Islet precursor cell (in vitro differentiated cells): ENCODE results near the gene NPAS2.

Experiments
- DNase-seq: peaks from one replicate; pipeline ENCODE4 v3.0.0-alpha.2; 2018

NPAS2 gene

DNA sequence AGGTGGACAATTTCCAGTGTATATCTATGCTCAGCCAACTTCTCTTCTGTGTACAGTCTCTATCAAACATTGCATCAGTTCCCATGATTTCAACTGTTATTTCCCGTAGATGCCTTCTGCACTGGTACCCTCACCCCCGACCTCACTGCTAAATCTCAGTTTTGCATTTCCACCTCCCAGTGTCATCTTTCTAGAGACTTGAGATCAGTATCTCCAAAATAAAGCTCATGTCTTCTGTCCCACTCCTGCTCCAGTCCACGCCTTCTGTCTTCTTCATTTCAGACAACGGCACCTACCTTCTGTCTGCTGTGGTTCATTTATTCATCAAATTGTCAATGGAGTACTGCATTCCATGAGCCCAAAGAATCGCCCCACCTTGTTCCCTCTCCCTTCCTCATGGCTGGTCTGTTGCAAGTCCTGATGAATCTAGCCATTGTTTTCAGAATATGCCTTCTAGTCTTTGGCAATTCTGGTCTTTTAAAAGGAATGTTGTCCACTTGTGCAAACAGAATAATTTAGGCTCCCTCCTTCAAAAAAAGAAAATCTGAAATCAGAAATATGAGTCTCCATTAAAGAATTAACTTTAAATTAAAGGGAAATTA, 23.3 kb upstream of the NPAS2 start:
- DNase-seq = no peak

DNA sequence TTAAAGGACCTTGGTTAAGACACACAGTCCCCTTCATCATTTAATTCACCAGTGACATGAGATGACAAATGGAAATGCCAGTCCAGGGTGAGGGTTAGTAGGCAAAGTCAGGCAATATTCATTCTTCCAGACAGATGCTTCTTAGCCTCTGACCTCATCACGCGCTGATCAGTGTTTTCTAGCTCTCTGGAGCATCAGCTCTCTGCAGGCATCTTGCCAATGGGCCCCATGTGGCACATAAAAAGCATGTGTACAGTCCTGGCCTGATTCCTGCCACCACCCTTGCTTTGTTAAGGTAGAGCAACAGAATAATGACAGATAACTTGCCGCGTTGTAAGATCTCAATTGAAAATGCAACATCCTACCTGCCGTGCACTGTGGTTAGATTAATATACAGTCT, 20.3 kb upstream of the NPAS2 start:
- DNase-seq = no peak

DNA sequence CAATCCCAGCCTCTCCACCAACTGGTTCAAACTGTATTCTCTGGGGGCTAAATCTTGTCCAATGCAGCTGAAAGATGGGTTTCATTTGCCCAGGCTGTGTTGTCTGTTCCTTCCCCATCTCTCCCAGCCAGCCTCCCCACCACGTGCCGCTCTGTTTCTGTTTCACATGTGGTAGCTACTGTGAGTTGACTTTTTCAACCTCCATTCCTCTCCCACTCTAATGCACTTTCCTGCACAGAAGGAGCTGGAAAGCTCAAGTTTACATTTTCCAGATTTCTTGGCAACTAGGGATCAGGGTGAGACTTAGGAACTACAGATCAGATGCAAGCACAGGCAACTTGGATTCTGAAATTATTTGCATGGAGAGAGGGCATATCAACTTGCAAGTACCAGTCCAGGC, 19.0 kb upstream of the NPAS2 start:
- no peak for DNase-seq

DNA sequence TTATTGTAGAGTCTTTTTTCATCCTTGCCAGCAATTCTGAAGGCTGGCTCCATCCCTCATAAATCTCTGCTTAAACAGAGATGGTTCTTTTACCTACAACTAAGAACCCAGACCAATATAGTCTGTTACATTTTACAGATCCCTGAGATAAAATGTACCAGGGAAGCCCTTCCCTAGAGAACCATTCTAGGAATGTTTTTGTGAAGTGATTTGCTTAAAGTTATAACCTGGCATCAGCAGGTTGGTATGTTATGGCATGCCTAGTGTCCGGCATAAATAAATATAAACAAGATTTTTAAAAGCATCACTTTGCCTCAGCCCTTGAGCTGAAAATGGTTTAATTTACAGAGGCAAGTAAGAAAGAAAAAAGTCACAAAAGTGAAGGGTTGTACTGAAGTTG, 18.5 kb upstream of the NPAS2 start:
- DNase-seq = no peak

DNA sequence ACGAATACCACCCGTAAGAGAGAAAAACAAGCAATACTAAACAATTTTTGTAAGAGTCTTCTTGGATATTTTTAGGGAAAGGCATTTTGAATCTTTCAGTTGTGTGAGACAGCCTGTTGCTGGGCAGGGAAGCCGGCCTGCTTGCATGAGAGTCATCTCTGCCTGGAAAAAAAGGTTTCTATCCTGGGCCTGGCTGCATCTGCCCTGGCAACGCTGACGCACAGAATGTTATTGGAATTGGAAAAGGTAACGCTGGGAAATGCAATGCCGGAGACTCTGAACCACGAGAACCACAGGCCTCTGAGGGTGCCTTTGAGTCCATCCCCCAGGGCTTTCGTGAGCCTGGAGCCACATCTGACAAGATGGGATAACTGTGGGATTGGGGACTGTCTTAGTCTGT, 17.9 kb upstream of the NPAS2 start:
- DNase-seq = peak; percentile 84

DNA sequence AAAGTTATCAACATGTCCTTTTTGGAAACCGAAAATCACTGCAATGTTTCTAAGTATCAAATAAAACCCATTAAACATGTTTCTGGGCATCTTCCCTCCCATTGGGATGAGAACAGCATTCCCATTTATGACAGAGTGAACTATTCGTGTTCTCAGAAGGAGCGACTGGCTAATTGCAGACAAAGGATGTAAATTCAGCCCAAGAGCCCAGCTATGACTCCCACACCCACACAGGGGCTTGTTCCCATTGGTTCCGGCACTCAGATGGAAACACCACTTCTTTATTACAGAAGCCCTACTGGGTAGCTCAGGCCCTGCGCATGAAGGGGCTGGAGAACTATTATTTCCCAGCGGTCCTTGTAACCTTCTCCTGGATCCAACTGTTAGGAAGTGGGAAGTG, 16.6 kb upstream of the NPAS2 start:
- no peak for DNase-seq

DNA sequence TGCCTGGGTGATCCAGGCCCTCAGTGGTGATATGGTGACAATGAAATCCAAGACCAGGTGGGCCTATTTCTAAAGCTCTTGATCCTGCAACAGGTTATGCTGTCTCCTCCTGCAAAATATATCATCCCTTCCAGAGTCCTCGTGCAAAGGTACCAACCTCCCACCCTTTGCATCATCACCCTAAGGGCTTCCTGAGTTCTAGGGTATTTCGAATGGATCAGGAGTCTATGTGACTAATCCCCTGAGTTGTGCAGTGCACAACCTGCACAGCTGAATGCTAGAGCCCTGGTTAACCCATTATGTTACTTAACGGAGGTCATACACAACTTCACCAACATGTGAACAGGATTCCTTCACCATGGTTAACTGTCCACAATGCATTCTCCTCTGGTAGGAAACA, 13.4 kb upstream of the NPAS2 start:
- no peak for DNase-seq

DNA sequence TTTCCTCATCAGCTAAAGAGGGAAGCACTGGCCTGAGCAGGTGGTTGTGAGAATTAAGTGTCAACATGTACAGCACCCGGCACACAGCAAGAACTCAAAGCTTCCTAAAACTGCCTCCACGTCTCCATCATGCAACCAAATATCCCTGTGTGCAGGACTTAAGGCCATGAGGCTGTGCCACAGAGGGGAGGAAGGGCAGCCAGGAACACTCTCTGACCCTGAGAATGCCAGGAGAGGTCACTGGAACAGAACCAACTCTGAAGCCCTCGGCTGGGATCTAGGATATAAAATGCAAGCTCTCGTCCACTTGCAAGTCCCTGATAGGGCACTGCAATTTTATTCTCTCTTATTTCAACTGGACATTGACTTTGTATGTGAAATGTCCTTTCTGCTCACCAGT, 12.2 kb upstream of the NPAS2 start:
- DNase-seq = no peak

DNA sequence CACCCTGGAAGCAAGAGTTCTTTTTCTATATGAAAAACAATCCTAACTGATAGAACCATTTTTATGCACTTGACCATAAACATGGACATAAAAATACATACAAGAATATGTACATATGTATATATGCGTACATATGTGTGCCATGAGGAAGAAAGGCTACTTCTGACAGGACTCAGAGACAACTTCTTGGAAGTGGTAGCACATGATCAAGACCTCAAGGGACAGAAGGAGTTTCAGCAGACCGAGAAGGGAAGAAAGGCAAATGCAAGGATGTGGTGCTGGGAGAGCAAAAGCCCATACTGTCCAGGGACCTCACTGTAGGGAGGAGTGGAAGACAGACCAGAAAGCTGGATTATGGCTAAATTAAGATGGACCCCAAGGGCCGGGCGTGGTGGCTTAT, 11.4 kb upstream of the NPAS2 start:
- DNase-seq = no peak

DNA sequence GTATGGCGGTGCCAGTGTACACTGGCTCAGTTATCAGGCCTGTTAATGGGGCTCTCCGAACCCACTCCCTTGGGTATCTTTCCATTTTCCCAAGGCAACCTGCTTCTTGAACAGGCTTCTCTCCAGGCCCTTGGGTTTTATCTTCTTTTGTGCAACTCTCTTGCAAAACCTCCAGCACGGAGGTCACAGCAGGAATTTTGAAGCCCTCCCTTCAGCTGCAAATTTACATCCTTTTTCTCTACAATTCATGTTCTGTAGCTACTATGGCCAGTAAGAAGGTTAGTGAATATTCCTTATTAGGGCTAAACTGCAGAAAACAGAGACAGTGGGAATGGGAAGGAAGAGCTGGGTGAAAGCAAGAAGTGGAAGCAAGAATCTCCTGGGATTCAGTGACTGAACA, 10.4 kb upstream of the NPAS2 start:
- peak; percentile 21 for DNase-seq

DNA sequence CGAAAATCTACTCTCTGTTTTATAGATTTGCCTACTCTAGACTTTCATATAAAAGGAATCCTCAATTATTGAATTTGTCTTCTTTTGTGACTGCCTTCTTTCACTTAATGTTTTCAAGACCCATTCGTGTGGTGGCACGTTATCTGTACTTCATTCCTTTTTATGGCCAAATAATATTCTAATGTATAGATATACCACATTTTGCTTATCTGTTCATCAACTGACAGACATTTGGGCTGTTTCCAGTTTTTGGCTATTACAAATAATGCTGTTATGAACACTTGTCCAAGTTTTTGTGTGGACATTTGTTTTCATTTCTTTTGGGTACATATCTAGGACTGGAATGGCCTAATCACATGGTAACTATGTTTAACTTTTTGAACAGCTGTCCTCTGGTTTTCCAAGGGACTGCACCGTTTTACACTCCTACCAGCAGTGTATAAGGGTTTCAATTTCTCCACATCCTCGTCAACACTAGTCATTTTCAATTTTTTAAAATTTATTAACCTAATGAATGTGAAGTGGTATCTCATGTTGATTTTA, 9.3 kb upstream of the NPAS2 start:
- no peak for DNase-seq

DNA sequence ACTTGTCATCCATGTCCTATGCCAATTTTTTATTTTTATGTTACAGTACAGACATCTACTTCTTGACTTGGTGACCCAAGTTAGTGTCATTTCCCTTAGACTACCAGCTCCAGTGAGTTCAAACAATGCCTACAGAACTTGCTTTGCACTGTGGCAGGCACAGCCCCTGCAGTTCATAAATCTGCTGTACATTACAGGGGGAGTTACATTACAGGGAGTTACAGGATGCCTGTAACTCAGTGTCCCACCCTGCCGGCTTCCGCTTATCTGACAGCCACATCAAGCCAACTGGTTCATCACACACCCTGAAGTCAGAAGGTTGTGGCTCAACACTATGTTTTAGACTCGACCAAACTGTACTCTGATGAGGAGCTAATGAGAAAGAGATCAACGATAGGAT, 7.8 kb upstream of the NPAS2 start:
- peak; percentile 12 for DNase-seq

DNA sequence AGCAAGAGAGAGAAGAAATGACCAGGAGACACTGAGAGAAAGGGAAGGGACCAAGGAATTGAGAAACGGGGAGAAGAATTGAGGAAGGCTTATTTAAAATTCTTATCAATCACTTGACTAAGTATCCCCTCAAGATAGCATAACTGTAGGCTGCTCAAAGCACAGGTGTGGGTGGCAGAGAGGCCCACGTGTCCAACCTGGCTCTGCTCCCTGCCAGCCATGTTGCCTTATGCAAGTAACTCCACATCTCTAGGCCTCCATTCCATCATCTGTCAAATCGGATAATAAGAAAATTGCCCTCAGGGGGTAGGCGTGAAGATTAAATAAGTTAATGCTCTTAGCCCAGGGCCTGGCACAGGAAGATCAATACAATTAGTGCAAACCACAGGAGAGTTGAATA, 7.4 kb upstream of the NPAS2 start:
- no peak for DNase-seq

DNA sequence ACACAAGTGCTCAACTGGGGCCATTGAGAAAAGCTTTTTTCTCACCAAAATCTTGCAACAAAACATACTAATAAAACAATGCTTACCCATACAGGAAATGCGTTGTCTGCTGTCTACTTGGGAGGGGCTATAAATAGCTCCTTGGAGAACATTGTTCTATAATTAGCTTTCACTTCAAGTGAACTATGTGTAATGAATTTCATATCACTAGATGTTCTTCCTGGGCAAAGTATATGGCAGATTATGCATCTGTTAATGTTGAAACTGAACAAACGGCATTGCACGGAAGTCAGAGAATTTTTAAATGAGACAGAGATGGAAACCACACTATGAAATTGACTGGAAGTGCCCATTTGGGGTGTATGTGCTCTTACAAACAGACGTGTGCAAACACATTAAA, 6.4 kb upstream of the NPAS2 start:
- DNase-seq = no peak

DNA sequence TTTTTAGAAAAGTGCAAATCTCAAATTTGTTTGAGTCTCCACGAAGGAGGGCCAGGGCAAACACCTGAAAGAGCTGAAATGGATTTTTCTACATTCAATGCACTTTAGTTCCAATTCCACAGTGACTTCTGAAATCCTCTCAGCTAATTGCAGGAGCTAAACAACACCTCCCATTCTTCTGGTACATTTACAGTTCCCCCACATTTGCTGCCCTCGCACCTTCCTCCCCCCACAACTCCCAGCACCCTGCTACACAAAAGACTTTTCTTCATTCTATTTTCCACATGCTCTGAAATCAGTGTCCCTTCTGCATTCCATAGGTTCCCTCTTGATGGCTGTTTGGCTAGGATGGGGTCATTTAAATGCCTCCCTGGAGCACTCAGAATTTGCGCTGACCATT, 5.9 kb upstream of the NPAS2 start:
- DNase-seq = no peak

DNA sequence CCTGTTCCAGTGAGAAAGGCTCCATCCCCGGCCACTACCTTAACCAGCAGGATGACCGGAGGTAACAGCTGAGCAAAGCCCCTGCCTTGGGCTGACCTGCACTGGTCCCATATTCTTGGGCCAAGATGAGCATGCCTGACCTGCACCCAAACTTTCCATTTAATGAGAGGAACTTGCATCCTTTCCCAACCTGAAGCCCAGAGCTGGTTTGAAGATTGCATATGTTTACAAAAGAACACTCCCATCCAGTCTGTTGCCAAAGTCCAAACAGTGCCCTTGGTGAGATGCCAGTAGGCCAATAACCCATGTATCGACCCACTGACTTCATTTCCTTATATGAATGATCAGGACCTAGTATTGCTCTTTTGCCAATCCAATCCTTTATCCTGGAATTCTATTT, 5.5 kb upstream of the NPAS2 start:
- no peak for DNase-seq

DNA sequence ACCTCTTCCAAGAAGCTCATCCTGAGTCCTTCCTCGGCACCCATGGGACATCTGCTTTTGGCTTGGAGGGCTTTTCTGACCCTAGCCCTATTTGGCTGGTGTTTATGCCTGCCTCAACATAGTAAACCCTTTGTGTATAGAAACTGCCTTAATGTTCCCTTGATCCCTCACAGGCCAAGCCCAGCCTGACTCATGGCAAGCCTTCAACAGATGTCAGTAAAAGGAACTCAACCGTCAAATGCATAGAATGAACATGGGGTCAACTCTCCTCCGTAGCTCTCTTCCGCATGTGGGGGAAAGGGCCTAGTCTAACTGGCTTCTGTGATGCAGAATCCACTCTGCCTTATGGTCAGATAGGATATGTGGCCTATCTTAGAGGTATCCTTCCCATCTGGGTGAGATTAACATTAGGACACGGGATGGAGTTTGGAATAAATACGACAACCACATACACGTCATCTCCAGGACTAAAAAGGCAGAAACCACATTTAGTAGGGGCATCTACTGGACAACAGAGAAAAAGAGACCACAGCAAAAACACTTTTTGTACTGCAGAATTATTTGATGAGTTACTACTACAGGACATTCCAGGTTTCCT, 2.5 kb upstream of the NPAS2 start:
- no peak for DNase-seq

DNA sequence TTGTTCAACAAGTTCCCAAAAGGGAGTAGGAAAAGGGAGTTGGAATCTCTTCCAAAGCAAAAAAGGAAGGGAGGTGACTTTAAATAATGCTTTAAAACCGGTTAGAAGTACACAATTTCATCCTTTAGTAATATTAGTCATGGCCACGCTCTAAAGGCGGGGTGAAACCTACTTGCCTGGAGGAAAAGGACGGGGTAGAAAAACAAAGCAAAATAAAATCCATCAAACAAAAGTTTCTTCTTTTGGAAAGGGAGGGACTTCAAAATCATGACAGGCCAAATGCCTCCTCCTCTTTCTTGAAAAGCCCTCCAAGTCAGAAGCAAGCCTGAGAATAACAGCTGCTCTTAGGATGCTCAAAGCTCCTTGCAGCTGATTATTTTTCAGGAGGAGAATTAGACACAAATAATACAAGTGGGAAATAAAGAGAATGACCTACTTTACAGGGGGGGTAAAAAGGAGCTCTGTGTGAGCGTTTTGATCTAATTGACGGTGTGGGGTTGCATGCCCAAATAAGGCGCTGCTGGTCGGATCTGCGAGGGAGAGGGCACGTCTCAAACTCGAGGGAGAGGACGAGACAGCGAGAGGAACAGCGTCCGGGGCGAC, 1.8 kb upstream of the NPAS2 start:
- DNase-seq = no peak

DNA sequence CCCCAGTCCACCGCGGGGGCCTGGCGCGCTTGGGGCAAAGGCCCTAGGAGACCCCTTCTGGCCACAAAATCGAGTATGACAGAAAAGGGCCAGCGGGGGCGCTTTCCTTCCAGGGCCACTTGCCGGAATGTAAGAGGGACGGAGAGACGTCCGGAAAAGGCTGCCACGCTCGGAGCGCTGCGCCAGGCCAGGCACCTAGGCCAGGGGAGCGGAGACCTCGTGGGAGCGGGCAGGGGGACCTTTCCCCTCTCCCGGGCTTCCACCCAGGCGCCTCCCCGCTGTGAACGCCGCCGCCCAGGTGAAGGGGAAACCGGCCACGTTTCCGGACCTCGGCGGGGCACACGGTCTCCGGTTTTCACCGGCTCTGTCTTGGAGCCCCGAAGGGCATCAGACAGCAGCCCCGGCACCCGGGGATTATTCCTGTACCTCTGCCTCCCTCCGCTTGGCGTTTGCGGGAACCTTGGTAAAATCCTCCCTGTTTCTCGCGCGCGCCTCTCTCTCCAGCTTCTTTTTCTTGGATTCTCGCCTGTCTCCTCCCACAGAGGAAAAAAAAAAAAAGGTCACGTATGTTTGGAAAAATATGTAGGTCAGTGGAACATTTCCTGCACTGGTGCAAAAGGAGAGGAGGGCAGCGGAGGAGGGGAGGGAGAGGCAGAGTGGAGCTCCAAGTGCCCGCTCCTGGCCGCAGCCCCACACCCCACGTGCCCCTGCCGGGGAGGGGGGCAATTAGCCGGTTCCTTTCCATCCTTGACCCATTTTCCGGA, 1.2 kb upstream of the NPAS2 start:
- peak; percentile 85 for DNase-seq

DNA sequence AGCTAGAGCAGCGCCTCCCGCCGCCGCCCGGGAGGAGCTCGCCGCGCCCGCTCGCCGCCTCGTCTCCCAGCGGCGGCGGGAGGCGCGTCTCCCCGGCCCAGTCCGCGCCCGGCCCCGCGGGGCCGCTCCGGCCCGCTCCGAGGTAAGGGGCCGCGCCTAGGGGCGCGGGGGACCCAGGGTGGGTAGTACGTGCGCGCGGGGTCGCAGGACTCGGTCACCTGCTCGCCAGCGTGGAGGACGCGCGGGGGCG, 259 bp downstream of the NPAS2 start:
- DNase-seq = no peak

DNA sequence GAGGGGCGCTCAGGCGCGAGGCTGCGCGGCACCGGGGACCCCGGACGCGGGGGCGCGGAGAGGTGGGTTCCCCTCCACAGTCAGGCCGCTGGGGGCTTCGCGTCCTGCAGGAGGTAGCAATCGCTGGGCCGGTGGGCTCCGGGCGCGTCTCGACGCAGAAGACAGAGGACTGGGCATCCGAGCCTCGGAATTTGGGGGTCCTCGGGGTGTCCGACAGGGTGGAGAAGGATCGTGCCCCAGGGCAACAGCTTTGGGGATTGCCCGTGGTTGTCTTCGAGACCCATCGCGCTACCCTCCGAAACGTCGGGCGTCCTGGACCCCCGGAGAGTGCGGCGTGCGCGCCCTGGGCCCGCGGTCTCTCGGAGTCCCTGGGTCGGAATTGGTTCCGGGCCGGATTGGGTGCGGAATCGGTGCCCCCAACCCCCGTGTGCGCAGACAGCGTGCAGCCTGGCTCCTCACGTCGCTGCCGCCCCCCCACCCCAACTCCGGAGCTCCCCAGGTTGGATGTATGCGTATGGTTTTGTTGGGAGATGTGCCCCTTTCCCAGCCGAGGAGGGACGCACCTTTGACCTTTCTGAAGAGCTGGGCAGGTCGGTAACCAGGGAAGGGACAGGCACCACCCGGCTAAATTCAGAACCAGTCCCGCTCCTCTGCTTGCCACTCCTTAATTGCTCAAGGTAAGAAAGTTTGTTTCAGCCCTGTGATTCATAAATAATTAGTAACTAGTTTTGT, 750 bp downstream of the NPAS2 start:
- DNase-seq = no peak

DNA sequence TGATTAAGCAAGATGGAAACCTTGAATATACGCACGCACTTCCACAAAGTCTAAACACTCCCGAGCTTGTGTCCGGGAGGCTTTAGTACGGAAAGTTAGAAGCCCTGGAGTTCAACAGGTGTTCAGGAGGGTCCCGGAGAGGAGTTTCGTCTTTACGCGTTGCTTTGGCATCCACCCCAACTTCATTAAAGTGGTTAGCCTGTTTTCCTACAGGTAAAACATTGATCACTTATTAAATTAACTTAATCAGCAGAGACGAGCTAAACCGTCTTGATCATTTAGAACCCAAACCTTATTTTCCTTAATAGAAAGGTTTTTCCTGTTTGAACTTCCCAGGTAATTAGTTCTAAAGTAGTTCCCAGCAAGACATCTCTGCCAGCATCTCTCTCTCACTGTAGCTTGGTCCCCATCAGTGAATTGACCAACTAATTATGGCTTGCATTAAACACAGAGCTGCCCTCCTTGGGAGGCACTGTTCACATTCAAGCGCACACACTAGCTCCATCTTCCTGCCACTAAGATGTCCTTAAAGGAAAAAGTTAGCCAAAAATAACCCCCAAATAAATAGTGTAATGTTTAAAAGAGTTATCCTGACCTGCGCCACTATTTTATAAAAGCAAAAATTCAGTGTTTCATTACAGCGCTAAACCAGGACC, 1.4 kb downstream of the NPAS2 start:
- no peak for DNase-seq

DNA sequence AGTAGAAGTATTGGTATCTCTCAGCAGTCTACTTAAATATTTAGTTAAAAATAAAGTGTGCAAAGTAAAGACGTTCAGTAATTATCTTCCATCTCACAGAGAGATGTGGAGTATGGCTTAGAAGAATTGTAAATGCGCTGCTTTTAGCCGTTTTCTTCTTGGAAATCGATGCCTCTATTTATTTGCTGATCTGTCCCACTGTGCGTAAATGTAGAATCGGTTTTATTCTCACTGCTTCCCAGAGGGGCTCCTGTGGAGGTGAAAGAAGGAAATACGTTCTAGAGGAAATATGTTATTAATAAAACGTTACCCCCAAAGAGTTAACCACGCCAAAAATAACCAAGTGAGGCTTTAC, 1.9 kb downstream of the NPAS2 start:
- no peak for DNase-seq
